Neural progenitor cell (in vitro differentiated cells): Measurements from ENCODE around the gene SLC41A1. TPM values are rescaled to one million over a fixed set of nuclear protein-coding genes. Genes with fewer than 3 reads are reported as not detected.

Experiments used
- DNase-seq: peaks from one replicate; pipeline ENCODE4 v3.0.0-alpha.2; 2016; ENCODE audit warnings: low spot score
- H2AFZ ChIP-seq: fragments of 200-600 bp; sonication (generic); replicated peaks from 2 replicates; pipeline ENCODE4 v1.6.1; 2016; ENCODE audit warnings: antibody characterized with exemption
- H3F3A ChIP-seq: fragments of 200-600 bp; sonication (generic); 2 replicates; pipeline ENCODE4 v1.6.1; 2016; ENCODE audit warnings: antibody characterized with exemption, low read depth
- H3K27ac ChIP-seq: fragments of 200-600 bp; sonication (generic); 2 replicates; pipeline ENCODE4 v1.5.1; 2016; ENCODE audit warnings: mild to moderate bottlenecking
- H3K27me3 ChIP-seq: fragments of 200-600 bp; sonication (generic); 2 replicates; pipeline ENCODE4 v1.6.1; 2016; ENCODE audit warnings: mild to moderate bottlenecking, moderate library complexity
- H3K36me3 ChIP-seq: fragments of 200-600 bp; sonication (generic); 2 replicates; pipeline ENCODE4 v1.5.1; 2016
- H3K4me1 ChIP-seq: fragments of 200-600 bp; sonication (generic); 2 replicates; pipeline ENCODE4 v1.6.1; 2016; ENCODE audit warnings: mixed run types
- H3K4me2 ChIP-seq: fragments of 200-600 bp; sonication (generic); 2 replicates; pipeline ENCODE4 v1.6.1; 2016
- H3K4me3 ChIP-seq: fragments of 200-600 bp; sonication (generic); 2 replicates; pipeline ENCODE4 v1.5.1; 2016
- H3K79me2 ChIP-seq: fragments of 200-600 bp; sonication (generic); 2 replicates; pipeline ENCODE4 v1.6.1; 2016; ENCODE audit warnings: low read depth
- H3K9ac ChIP-seq: fragments of 200-600 bp; sonication (generic); 2 replicates; pipeline ENCODE4 v1.6.1; 2016
- H3K9me3 ChIP-seq: fragments of 200-600 bp; sonication (generic); 2 replicates; pipeline ENCODE4 v1.5.1; 2016; ENCODE audit warnings: low read depth
- H4K20me1 ChIP-seq: fragments of 200-600 bp; sonication (generic); 2 replicates; pipeline ENCODE4 v1.6.1; 2016; ENCODE audit warnings: low read depth
- H3K27ac Mint-ChIP-seq: 3 replicates; pipeline ENCODE4 v1.8.0; 2021; ENCODE audit warnings: mixed read lengths
- H3K27me3 Mint-ChIP-seq: 2 replicates; pipeline ENCODE4 v1.8.0; 2022; ENCODE audit warnings: low read depth, mild to moderate bottlenecking, inconsistent platforms, moderate library complexity, mixed read lengths; ENCODE audit not compliant: insufficient read depth
- H3K36me3 Mint-ChIP-seq: 3 replicates; pipeline ENCODE4 v1.8.0; 2021; ENCODE audit warnings: mixed read lengths
- H3K4me1 Mint-ChIP-seq: 3 replicates; pipeline ENCODE4 v1.8.0; 2021; ENCODE audit warnings: mixed read lengths
- H3K4me3 Mint-ChIP-seq: 3 replicates; pipeline ENCODE4 v1.8.0; 2021; ENCODE audit warnings: mild to moderate bottlenecking, moderate library complexity, mixed read lengths
- H3K9me3 Mint-ChIP-seq: 3 replicates; pipeline ENCODE4 v1.8.0; 2020; ENCODE audit warnings: mixed read lengths
- EZH2 ChIP-seq: fragments of 200-600 bp; sonication (generic); IDR thresholded peaks from 2 replicates; pipeline ENCODE4 v1.6.1; 2017; ENCODE audit warnings: antibody characterized with exemption, mild to moderate bottlenecking, moderate library complexity
- EZH2phosphoT487 ChIP-seq: fragments of 200-600 bp; sonication (generic); IDR thresholded peaks from 2 replicates; pipeline ENCODE4 v1.6.1; 2017; ENCODE audit warnings: antibody characterized with exemption
- total RNA-seq: library from RNA; depleted of rRNA; stranded (reverse); fragments of >200 nt; gene quantifications from 2 replicates; pipeline ENCODE4 v1.2.3, GENCODE V29; 2015; ENCODE audit warnings: low replicate concordance
- TF ChIP-seq, protein P1 (sequence below): fragments of 200-600 bp; sonication (generic); IDR thresholded peaks from 2 replicates; pipeline ENCODE4 v1.5.1; 2017; ENCODE audit warnings: antibody characterized with exemption, mild to moderate bottlenecking

Gene SLC41A1
- total RNA-seq, 1 donor from 2014 or later = 10.4 TPM

DNA sequence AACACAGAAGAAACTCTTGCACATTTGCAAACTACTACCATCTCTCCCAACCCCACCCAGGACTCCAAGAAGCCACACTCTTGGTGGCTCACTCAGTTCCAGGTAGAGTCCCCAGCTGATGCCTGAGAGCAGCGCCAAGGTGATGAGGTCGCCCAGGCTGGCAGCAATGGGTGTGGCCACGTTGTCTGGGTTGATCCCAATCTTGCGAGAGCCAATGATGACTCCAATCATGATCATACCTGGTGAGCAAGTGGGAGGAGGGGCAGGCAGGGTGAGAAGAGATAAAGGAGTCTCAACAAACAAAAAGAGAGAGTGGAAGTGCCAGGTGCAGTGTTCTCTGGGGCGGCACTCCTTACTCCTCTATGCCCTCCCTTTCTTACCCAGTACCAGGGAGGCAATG is 14.4 kb downstream of the SLC41A1 start:
- no peak overlapping the region for H3K4me3 Mint-ChIP-seq
- Histone ChIP-seq H3K4me3 (no peak overlapping the region), H3K9me3 (no peaks in the 10 kb centered on the region), H3K36me3 (no peaks in the 10 kb centered on the region), H3F3A (no peaks in the 10 kb centered on the region), H3K79me2 (no peaks in the 10 kb centered on the region), H3K9ac (no peak overlapping the region), H3K4me1 (peaks cover 18% of the 10 kb centered on the region), H3K27ac (no peak overlapping the region), H4K20me1 (peaks cover 4% of the 10 kb centered on the region), H2AFZ (no peak overlapping the region), H3K4me2 (no peak overlapping the region), H3K27me3 (no peaks in the 10 kb centered on the region)
- peaks cover 6% of the 10 kb centered on the region for H3K27me3 Mint-ChIP-seq
- TF ChIP-seq, protein P1, sequence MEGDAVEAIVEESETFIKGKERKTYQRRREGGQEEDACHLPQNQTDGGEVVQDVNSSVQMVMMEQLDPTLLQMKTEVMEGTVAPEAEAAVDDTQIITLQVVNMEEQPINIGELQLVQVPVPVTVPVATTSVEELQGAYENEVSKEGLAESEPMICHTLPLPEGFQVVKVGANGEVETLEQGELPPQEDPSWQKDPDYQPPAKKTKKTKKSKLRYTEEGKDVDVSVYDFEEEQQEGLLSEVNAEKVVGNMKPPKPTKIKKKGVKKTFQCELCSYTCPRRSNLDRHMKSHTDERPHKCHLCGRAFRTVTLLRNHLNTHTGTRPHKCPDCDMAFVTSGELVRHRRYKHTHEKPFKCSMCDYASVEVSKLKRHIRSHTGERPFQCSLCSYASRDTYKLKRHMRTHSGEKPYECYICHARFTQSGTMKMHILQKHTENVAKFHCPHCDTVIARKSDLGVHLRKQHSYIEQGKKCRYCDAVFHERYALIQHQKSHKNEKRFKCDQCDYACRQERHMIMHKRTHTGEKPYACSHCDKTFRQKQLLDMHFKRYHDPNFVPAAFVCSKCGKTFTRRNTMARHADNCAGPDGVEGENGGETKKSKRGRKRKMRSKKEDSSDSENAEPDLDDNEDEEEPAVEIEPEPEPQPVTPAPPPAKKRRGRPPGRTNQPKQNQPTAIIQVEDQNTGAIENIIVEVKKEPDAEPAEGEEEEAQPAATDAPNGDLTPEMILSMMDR = no peak
- TF ChIP-seq EZH2phosphoT487 (no peak), EZH2 (no peak)
- no peak overlapping the region for H3K27ac Mint-ChIP-seq
- no peaks in the 10 kb centered on the region for H3K9me3 Mint-ChIP-seq
- DNase-seq = no peak
- H3K36me3 Mint-ChIP-seq = peaks cover 27% of the 10 kb centered on the region
- H3K4me1 Mint-ChIP-seq = peaks cover 3% of the 10 kb centered on the region

DNA sequence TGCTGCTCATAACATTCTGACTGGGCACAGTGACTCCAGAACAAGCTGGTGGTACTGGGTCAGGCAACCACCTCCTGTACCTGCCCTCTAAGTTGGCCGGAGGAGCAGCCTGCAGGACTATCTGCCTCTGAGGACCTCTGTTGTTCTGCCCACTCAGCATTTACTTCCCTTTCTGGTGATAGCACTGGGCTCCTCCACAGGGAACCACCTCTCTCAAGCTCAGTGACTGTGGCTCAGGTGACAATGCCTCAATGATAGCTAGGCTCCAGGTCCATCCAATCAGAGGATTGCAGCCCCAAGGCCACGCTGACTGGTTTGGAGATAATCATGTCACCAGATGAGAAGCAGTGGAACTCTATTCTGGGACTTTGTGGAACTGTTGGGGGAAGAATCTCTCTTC is 15.8 kb downstream of the SLC41A1 start:
- Histone ChIP-seq H3K4me3 (no peak overlapping the region), H3F3A (peaks cover 11% of the 10 kb centered on the region), H3K9ac (no peak overlapping the region), H3K27me3 (no peaks in the 10 kb centered on the region), H3K79me2 (no peaks in the 10 kb centered on the region), H3K4me1 (peaks cover 30% of the 10 kb centered on the region), H2AFZ (no peak overlapping the region), H3K4me2 (no peak overlapping the region), H3K36me3 (no peaks in the 10 kb centered on the region), H3K9me3 (no peaks in the 10 kb centered on the region), H3K27ac (no peak overlapping the region), H4K20me1 (peaks cover 8% of the 10 kb centered on the region)
- peaks cover 29% of the 10 kb centered on the region for H3K36me3 Mint-ChIP-seq
- TF ChIP-seq EZH2phosphoT487 (no peak), EZH2 (no peak)
- TF ChIP-seq, protein P1 = no peak
- H3K4me1 Mint-ChIP-seq = peaks cover 9% of the 10 kb centered on the region
- DNase-seq = no peak
- no peak overlapping the region for H3K4me3 Mint-ChIP-seq
- H3K9me3 Mint-ChIP-seq = no peaks in the 10 kb centered on the region
- peaks cover 6% of the 10 kb centered on the region for H3K27me3 Mint-ChIP-seq
- H3K27ac Mint-ChIP-seq = no peak overlapping the region

DNA sequence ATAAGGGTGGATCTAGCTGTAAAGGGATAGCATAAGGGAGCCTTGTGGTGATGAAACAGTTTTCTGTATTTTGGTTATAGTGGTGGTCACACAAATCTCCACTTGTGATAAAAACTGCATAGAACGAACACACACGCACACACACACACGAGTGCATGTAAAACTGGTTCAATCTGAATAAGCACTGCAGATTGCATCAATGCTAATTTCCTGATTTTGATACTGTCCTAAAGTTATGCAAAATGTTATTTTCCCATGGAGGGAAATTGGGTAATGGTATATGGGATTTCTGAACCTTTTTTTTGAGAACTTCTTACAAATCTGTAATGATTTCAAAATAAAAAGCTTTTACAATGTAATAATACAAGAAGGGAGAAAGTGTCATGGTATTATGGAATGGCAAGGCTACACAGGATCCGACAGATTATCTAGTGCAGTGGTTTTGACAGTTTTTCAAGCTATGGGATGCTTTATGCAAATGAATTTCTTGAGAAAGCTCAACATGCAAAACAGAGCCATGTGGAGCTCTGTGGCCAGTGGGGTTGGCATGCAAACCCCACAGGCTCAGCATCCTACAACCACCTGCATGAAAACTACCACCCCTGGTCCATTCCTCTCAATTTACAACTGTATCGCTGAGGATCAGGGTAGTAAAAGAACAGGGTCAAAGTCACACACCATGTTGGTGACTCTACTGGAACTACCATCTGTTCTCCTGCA is 18.8 kb downstream of the SLC41A1 start:
- no peak overlapping the region for H3K27ac ChIP-seq
- H3K9ac ChIP-seq = no peak overlapping the region
- Mint-ChIP-seq H3K27ac (no peak overlapping the region), H3K9me3 (no peaks in the 10 kb centered on the region), H3K27me3 (peaks cover 4% of the 10 kb centered on the region), H3K36me3 (peaks cover 31% of the 10 kb centered on the region), H3K4me3 (no peak overlapping the region), H3K4me1 (peaks cover 14% of the 10 kb centered on the region)
- H3K4me2 ChIP-seq = no peak overlapping the region
- H3K4me1 ChIP-seq = peaks cover 23% of the 10 kb centered on the region
- H3F3A ChIP-seq = peaks cover 17% of the 10 kb centered on the region
- DNase-seq = no peak
- no peak overlapping the region for H2AFZ ChIP-seq
- no peaks in the 10 kb centered on the region for H3K36me3 ChIP-seq
- H3K4me3 ChIP-seq = no peak overlapping the region
- no peaks in the 10 kb centered on the region for H3K27me3 ChIP-seq
- H3K79me2 ChIP-seq = no peaks in the 10 kb centered on the region
- no peaks in the 10 kb centered on the region for H3K9me3 ChIP-seq
- TF ChIP-seq EZH2 = no peak
- TF ChIP-seq, protein P1 = no peak
- TF ChIP-seq EZH2phosphoT487 = no peak
- H4K20me1 ChIP-seq = peaks cover 3% of the 10 kb centered on the region
